IMR-90 (cell line): Measurements from ENCODE around the gene IFFO2. TPM values are rescaled to one million over a fixed set of nuclear protein-coding genes. Genes with fewer than 3 reads are reported as not detected.

Source experiments
- ATAC-seq: fragments of 200-7000 bp; cut with Tn5 transposase; 2 replicates; pipeline ENCODE4 v1.9.1; 2020; ENCODE audit warnings: low read depth, mild to moderate bottlenecking, moderate library complexity
- BruUV-seq: library from RNA; stranded (reverse); fragments of 400-500 nt; replicated peaks from 2 replicates; lab custom pipeline; 2021; lab: Mats Ljungman, UMichigan
- CTCF ChIA-PET: fragments of 300-600 bp; formaldehyde crosslinking; extraction: SDS; loops from one replicate; lab custom pipeline; 2021; ENCODE audit warnings: antibody characterized with exemption; lab: Yijun Ruan, JAX
- POLR2A ChIA-PET: fragments of 300-600 bp; sonication (Branson Sonifier 250); formaldehyde crosslinking; loops from one replicate; lab custom pipeline; 2022; ENCODE audit warnings: antibody characterized with exemption; ENCODE audit not compliant: unreplicated experiment; lab: Charles Lee
- DNase-seq: peaks from one replicate; pipeline ENCODE4 v3.0.0; 2013
- H2AFZ ChIP-seq: replicated peaks from 2 replicates; pipeline ENCODE3; 2013; ENCODE audit warnings: low read length, mild to moderate bottlenecking; ENCODE audit not compliant: poor library complexity
- H2AK5ac ChIP-seq: 2 replicates; pipeline ENCODE4 v1.6.1; 2013; ENCODE audit warnings: low read depth, low read length, inconsistent platforms
- H2AK9ac ChIP-seq: replicated peaks from 2 replicates; pipeline ENCODE3; 2013; ENCODE audit warnings: mild to moderate bottlenecking, low read depth, low read length, moderate library complexity; ENCODE audit not compliant: poor library complexity
- H2BK120ac ChIP-seq: 2 replicates; pipeline ENCODE4 v1.6.1; 2013; ENCODE audit warnings: low read depth, low read length, inconsistent platforms
- H2BK15ac ChIP-seq: 3 replicates; pipeline ENCODE4 v1.6.1; 2013; ENCODE audit warnings: low read depth, low read length, inconsistent platforms
- H2BK20ac ChIP-seq: 2 replicates; pipeline ENCODE4 v1.6.1; 2013; ENCODE audit warnings: low read depth, mild to moderate bottlenecking, inconsistent platforms, low read length, moderate library complexity
- H2BK5ac ChIP-seq: 2 replicates; pipeline ENCODE4 v1.6.1; 2013; ENCODE audit warnings: mild to moderate bottlenecking, low read depth, low read length, inconsistent platforms; ENCODE audit not compliant: poor library complexity, severe bottlenecking
- H3K14ac ChIP-seq: replicated peaks from 2 replicates; pipeline ENCODE4 v1.6.1; 2013; ENCODE audit warnings: low read depth, low read length, inconsistent platforms
- H3K18ac ChIP-seq: 2 replicates; pipeline ENCODE4 v1.6.1; 2013; ENCODE audit warnings: low read depth, low read length, control low read depth
- H3K23ac ChIP-seq: 2 replicates; pipeline ENCODE4 v1.6.1; 2013; ENCODE audit warnings: low read depth, low read length, inconsistent platforms
- H3K27ac ChIP-seq: 2 replicates; pipeline ENCODE4 v1.5.1; 2013; ENCODE audit warnings: mild to moderate bottlenecking, control low read depth, low read length; ENCODE audit not compliant: insufficient read depth
- H3K27me3 ChIP-seq: 2 replicates; pipeline ENCODE4 v1.6.1; 2013; ENCODE audit warnings: low read length; ENCODE audit not compliant: control insufficient read depth, insufficient read depth
- H3K36me3 ChIP-seq: 2 replicates; pipeline ENCODE4 v1.6.1; 2013; ENCODE audit warnings: low read length, mixed read lengths; ENCODE audit not compliant: control insufficient read depth, insufficient read depth
- H3K4ac ChIP-seq: 2 replicates; pipeline ENCODE4 v1.6.1; 2013; ENCODE audit warnings: low read depth, low read length, inconsistent platforms
- H3K4me1 ChIP-seq: 2 replicates; pipeline ENCODE4 v1.6.1; 2013; ENCODE audit warnings: low read length, mixed read lengths; ENCODE audit not compliant: control insufficient read depth, insufficient read depth
- H3K4me2 ChIP-seq: 2 replicates; pipeline ENCODE4 v1.6.1; 2013; ENCODE audit warnings: low read depth, mild to moderate bottlenecking, control low read depth, low read length, moderate library complexity
- H3K4me3 ChIP-seq: 2 replicates; pipeline ENCODE4 v1.5.1; 2013; ENCODE audit warnings: low read depth, mild to moderate bottlenecking, control low read depth, low read length, moderate library complexity; ENCODE audit not compliant: insufficient read depth
- H3K56ac ChIP-seq: 2 replicates; pipeline ENCODE4 v1.6.1; 2013; ENCODE audit warnings: low read length, inconsistent platforms; ENCODE audit not compliant: insufficient read depth; ENCODE audit errors: extremely low read depth
- H3K79me1 ChIP-seq, 2 experiments: 2 replicates each; pipeline ENCODE4 v1.6.1; 2013; ENCODE audit warnings: low read length in 2 of 2, inconsistent platforms in 1 of 2, low read depth in 1 of 2
- H3K9ac ChIP-seq: 2 replicates; pipeline ENCODE4 v1.6.1; 2013; ENCODE audit warnings: low read depth, low read length, control low read depth
- H3K9me1 ChIP-seq: 2 replicates; pipeline ENCODE4 v1.6.1; 2013; ENCODE audit warnings: low read length, inconsistent platforms; ENCODE audit not compliant: insufficient read depth
- H3K9me3 ChIP-seq: 2 replicates; pipeline ENCODE4 v1.6.1; 2013; ENCODE audit warnings: low read length; ENCODE audit not compliant: control insufficient read depth, insufficient read depth
- H4K20me1 ChIP-seq: 2 replicates; pipeline ENCODE4 v1.6.1; 2013; ENCODE audit warnings: low read length, inconsistent platforms; ENCODE audit not compliant: insufficient read depth
- H4K5ac ChIP-seq: 2 replicates; pipeline ENCODE4 v1.6.1; 2013; ENCODE audit warnings: mild to moderate bottlenecking, low read depth, low read length, control low read depth
- H4K8ac ChIP-seq, 2 experiments: 2 replicates each; pipeline ENCODE4 v1.6.1; 2013; ENCODE audit warnings: low read depth in 2 of 2, low read length in 2 of 2, control low read depth in 1 of 2, inconsistent platforms in 1 of 2
- H4K91ac ChIP-seq: 2 replicates; pipeline ENCODE4 v1.6.1; 2013; ENCODE audit warnings: low read depth, low read length, inconsistent platforms; ENCODE audit not compliant: insufficient read depth
- BHLHE40 ChIP-seq: fragments of 150-350 bp; IDR thresholded peaks from 2 replicates; pipeline ENCODE4 v1.6.1; 2016; ENCODE audit warnings: mild to moderate bottlenecking, low read depth, low read length
- CTCF ChIP-seq: conservative IDR thresholded peaks from 2 replicates; pipeline ENCODE4 v1.5.1; 2012; ENCODE audit warnings: mild to moderate bottlenecking, low read depth, low read length, improper control_type of control experiment
- ELK1 ChIP-seq: fragments of 150-350 bp; IDR thresholded peaks from 2 replicates; pipeline ENCODE4 v1.6.1; 2016; ENCODE audit warnings: low read depth, mild to moderate bottlenecking, low read length, moderate library complexity, borderline replicate concordance
- MAFK ChIP-seq: IDR thresholded peaks from 2 replicates; pipeline ENCODE4 v1.6.1; 2012; ENCODE audit warnings: low read depth, low read length, improper control_type of control experiment
- MAZ ChIP-seq: IDR thresholded peaks from 2 replicates; pipeline ENCODE4 v1.6.1; 2012; ENCODE audit warnings: low read depth, mild to moderate bottlenecking, low read length, improper control_type of control experiment, moderate library complexity, borderline replicate concordance
- MXI1 ChIP-seq: IDR thresholded peaks from 2 replicates; pipeline ENCODE4 v1.6.1; 2012; ENCODE audit warnings: low read depth, mild to moderate bottlenecking, low read length, moderate library complexity, borderline replicate concordance
- NFE2L2 ChIP-seq: fragments of 150-350 bp; IDR thresholded peaks from 2 replicates; pipeline ENCODE4 v1.6.1; 2016; ENCODE audit warnings: low read depth, mild to moderate bottlenecking, low read length
- POLR2A ChIP-seq: IDR thresholded peaks from 2 replicates; pipeline ENCODE4 v1.6.1; 2012; ENCODE audit warnings: mild to moderate bottlenecking, low read depth, low read length
- RAD21 ChIP-seq: IDR thresholded peaks from 2 replicates; pipeline ENCODE4 v1.6.1; 2012; ENCODE audit warnings: low read length, improper control_type of control experiment
- RCOR1 ChIP-seq: IDR thresholded peaks from 2 replicates; pipeline ENCODE4 v1.6.1; 2012; ENCODE audit warnings: mild to moderate bottlenecking, low read length, improper control_type of control experiment; ENCODE audit not compliant: insufficient replicate concordance
- RFX5 ChIP-seq: IDR thresholded peaks from 2 replicates; pipeline ENCODE4 v1.8.0; 2012; ENCODE audit warnings: low read depth, mild to moderate bottlenecking, low read length, moderate library complexity
- SMC3 ChIP-seq: fragments of 150-350 bp; IDR thresholded peaks from 2 replicates; pipeline ENCODE4 v1.6.1; 2016; ENCODE audit warnings: low read depth, mild to moderate bottlenecking, antibody characterized with exemption, low read length, moderate library complexity
- USF2 ChIP-seq: fragments of 150-350 bp; IDR thresholded peaks from 2 replicates; pipeline ENCODE4 v1.6.1; 2017; ENCODE audit warnings: mild to moderate bottlenecking, antibody characterized with exemption, low read length, low read depth
- WGBS, 2 experiments: methylation state at CpG; one replicate each; pipeline versions ENCODE4 v1.1.5 to v1.1.7; 2013; ENCODE audit warnings: missing lambda C conversion rate in 2 of 2; ENCODE audit not compliant: insufficient read length in 1 of 2; ENCODE audit errors: extremely low coverage in 2 of 2; 5-methylcytosine and 5-hydroxymethylcytosine counted together
- dilution Hi-C: fragments of 300-500 bp; cut with HindIII; formaldehyde crosslinking; loops from one replicate; pipeline ENCODE4 v1.14.3; 2018; ENCODE audit warnings: low sequenced_read_pairs; ENCODE audit not compliant: unreplicated experiment
- in situ Hi-C: fragments of 300-500 bp; cut with MboI; formaldehyde crosslinking; loops from 3 replicates; pipeline ENCODE4 v1.14.3; 2019; ENCODE audit warnings: low sequenced_read_pairs, inconsistent platforms, mixed read lengths
- intact Hi-C: fragments of 100-400 bp; cut with micrococcal nuclease; formaldehyde crosslinking; loops from 2 replicates; pipeline ENCODE4 v1.10.0; 2022
- polyA plus RNA-seq, 3 experiments: library from polyadenylated mRNA; depleted of rRNA; stranded (reverse); fragments of >200 nt; gene quantifications; 2 replicates each; pipeline ENCODE4 v1.2.3, GENCODE V29; 2012; ENCODE audit warnings: low replicate concordance in 1 of 3
- total RNA-seq: library from RNA; depleted of rRNA; stranded (reverse); fragments of >200 nt; gene quantifications from 2 replicates; pipeline ENCODE4 v1.2.3, GENCODE V29; 2012

IFFO2 gene
- total and polyA plus RNA-seq, 2 of the 4 experiments (the other 2 are of a cell fraction), result 14.5 to 18.2 TPM

- Histone ChIP-seq H3K4me3 (no peak overlapping the region), H2AK5ac (no peak overlapping the region), H3K4me1 (peaks cover 7% of the 10 kb centered on the region), H3K27ac (no peak overlapping the region), H4K5ac (no peak overlapping the region), H2AK9ac (no peak overlapping the region), H3K9me1 (peaks cover 5% of the 10 kb centered on the region), H3K23ac (no peak overlapping the region), H2BK5ac (no peak overlapping the region), H3K9me3 (no peaks in the 10 kb centered on the region), H2AFZ (no peak overlapping the region), H3K9ac (no peak overlapping the region), H4K91ac (no peak overlapping the region), H3K56ac (no peak overlapping the region), H3K4ac (no peak overlapping the region), H3K36me3 (no peaks in the 10 kb centered on the region), H2BK15ac (no peak overlapping the region), H2BK20ac (no peak overlapping the region), H4K20me1 (peaks cover 2% of the 10 kb centered on the region; the same call in 1 of the 2 replicates), H3K79me1 (peaks cover 0 to under 1% of the 10 kb centered on the region in 2 experiments; a peak in 2 of 4 replicates), H4K8ac (no peak overlapping the region), H3K4me2 (no peak overlapping the region), H3K14ac (no peak overlapping the region), H3K27me3 (peaks cover 6% of the 10 kb centered on the region; the same call in 1 of the 2 replicates), H2BK120ac (no peak overlapping the region), H3K18ac (no peak overlapping the region)
- no peak for ATAC-seq
- dilution Hi-C loops, result no loop called here
- in situ Hi-C loops, result loop anchor here (5.0 kb wide), 1 partner anchor 37 kb away; no protein-coding TSS in a partner anchor
- intact Hi-C loops, result no loop called here
- TF ChIP-seq BHLHE40, result no peak
- TF ChIP-seq POLR2A, result no peak
- TF ChIP-seq NFE2L2, result no peak
- TF ChIP-seq RAD21, result no peak
- TF ChIP-seq MAZ, result no peak
- no peak for TF ChIP-seq SMC3
- TF ChIP-seq ELK1, result no peak
- no peak for TF ChIP-seq MAFK
- TF ChIP-seq RCOR1, result no peak
- no peak for TF ChIP-seq CTCF
- TF ChIP-seq RFX5, result no peak
- no peak for TF ChIP-seq MXI1
- TF ChIP-seq USF2, result no peak
- CTCF ChIA-PET, result no interaction called here
- no TSS peak for BruUV-seq
- no peak for DNase-seq
- no CpG with 5 or more reads among the region's 4 CpGs for WGBS, 2 experiments
- POLR2A ChIA-PET, result no interaction called here
Measured at GRCh38 chr1:18960409-18960808, 3.9 kb upstream of the IFFO2 start.
